ELF-1 (cell line): ENCODE results near the gene GPRIN1.
"Not testable (repeated sequence)": the region's sequence is repeated elsewhere in the genome, so short reads cannot be mapped to it uniquely, and the experiment has no call there.

Experiments used
- DNase-seq: peaks from one replicate; pipeline ENCODE4 v3.0.0-alpha.2; 2016; ENCODE audit warnings: low read depth, low spot score

Gene GPRIN1

GRCh38 chr5:176624938-176625337, 15.0 kb upstream of the GPRIN1 start:
- no peak for DNase-seq

GRCh38 chr5:176624142-176624541, 14.2 kb upstream of the GPRIN1 start:
- DNase-seq, result no peak

- no peak for DNase-seq
Observed at GRCh38 chr5:176621661-176622079, 11.7 kb upstream of the GPRIN1 start.

DNA sequence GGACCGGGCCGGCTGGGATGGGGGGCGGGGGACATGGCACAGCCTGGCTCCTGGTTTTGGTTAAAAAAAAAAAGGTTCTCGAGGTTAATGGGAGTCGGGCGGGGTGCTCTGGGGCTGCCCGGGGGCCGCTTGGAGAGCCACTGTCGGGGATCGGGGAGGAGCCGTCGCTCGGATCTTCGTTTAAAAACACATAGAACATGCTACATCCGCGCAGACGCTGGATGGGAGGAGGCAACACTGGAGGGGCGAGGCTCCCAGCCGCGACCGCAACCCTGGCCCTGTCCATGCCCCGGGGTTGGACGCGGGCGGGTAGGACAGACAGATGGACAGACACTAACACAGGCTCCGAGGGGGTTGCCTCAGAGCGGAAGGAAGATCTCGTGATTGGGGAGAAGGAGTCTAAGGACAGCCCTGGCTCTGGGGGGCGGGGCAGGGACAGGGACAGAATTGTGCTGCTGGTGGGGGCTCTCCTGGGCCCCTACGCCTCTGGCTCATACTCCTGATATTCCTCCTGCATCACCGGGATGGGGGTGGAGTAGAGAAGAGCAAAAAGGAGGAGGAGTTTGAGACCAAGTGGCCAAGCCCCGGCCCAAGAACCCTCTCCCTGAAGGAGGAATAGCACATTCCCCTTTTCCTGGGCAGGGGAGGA, 10.5 kb upstream of the GPRIN1 start:
- no peak for DNase-seq

- no peak for DNase-seq
Observed at GRCh38 chr5:176619569-176620332, 9.8 kb upstream of the GPRIN1 start.

- peak; percentile 93 for DNase-seq
Observed at GRCh38 chr5:176619203-176619568, 9.2 kb upstream of the GPRIN1 start.

DNA sequence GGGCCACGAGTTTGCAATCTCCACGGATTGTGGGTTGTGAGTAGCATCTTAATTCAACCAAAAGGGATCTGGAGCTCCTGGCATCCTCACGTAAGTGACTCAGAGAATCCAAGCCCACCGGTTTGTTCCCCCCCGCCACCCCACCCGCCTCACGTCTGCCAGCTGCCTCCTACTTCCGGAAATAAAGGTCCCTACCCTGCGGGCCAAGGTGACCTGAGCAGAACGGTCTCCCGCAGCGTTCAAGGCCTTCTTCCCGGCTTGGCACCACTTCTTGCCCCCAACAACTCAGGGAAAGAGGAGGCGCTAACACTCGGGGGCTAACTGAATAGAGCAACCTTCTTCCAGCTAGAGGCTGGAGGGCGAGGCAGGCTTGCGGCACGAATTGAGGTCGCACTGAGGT, 8.8 kb upstream of the GPRIN1 start:
- DNase-seq, result peak; percentile 58

DNA sequence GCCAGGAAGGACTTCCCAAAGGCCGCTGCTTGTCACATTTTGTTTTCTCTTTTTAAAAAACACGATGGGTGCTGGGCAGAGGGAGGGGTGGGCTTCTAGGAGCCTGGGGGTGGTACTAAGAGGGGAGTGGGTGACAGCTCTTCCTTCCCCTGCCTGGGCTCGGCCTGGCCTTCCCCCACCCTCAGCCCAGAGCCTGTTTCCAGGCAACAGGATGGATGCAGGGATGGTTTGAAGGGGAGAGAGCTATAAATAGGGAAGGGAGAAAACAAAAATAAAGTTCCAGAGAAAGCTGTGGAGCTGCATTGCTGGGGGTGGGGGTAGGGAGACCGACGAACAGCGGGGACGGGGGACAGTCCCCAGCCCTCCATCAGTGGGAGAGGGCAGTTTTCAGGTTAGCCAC, 6.6 kb upstream of the GPRIN1 start:
- no peak for DNase-seq

- no peak for DNase-seq
Observed at GRCh38 chr5:176614805-176615478, 5.0 kb upstream of the GPRIN1 start.

GRCh38 chr5:176612855-176613254, 2.9 kb upstream of the GPRIN1 start:
- no peak for DNase-seq

DNA sequence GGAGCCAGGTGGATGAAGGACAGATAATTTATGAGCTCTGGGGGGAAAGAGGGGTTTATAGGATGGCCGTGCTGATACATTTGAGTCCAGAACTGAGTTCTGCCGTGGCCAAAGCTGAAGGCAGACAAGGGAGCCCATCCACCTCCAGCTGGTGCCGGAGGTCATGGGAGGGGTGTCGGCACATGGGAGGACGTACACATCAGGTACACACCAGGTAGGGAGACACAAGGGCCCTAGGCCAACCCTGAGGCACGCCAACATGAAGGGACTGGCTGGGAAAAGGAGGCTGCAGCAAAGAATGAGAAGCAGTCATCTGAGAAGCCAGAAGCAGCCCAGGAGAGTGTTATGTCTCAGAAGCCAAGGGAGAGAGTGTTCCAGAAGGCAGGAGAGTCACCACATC, 2.1 kb upstream of the GPRIN1 start:
- no peak for DNase-seq

GRCh38 chr5:176611435-176611834, 1.5 kb upstream of the GPRIN1 start:
- peak; percentile 79 for DNase-seq

- DNase-seq, result no peak
Observed at GRCh38 chr5:176610435-176610773, 448 bp upstream of the GPRIN1 start.

GRCh38 chr5:176608937-176609723, 826 bp downstream of the GPRIN1 start:
- DNase-seq, result no peak

GRCh38 chr5:176608142-176608705, 1.7 kb downstream of the GPRIN1 start:
- DNase-seq, result no peak

DNA sequence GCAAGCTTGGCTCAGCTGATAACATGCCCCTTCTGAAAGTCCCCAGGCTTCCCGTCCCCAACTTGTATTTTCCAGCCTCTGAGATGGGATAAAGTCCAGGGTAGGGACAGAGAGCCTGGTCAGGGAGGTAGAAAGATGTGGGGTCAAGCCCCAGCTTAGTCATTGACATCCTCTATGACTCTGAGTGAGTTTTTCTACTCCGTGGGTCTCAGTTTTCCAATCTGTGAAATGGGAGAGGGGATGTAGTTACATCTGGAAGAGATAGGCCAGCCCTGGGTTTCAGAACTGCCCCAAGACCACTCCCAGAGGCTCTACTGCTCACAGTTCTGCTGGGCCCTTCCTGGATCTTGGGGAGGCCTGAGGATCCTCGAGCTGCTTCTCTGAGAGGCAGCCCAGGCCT, 3.1 kb downstream of the GPRIN1 start:
- no peak for DNase-seq

DNA sequence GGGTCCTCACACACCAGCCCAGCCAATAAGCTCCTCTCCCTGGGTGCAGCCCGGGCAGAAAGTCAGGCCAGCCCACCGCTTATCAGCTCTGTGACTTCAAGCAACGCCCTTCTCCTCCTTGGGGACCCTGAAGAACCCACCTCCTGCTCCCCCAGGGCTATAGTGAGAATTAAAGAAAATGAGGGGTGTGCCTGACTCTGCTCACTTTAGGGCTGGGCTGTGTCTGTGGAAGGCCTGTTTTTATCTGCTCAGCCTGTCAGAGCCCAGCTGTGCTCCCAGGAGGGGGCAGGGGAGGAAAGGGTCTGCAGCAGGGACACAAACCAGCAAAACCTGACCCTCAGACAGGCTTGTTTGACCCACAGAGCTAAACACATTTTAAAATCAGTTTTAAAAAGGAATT, 3.9 kb downstream of the GPRIN1 start:
- DNase-seq, result peak; percentile 58

DNA sequence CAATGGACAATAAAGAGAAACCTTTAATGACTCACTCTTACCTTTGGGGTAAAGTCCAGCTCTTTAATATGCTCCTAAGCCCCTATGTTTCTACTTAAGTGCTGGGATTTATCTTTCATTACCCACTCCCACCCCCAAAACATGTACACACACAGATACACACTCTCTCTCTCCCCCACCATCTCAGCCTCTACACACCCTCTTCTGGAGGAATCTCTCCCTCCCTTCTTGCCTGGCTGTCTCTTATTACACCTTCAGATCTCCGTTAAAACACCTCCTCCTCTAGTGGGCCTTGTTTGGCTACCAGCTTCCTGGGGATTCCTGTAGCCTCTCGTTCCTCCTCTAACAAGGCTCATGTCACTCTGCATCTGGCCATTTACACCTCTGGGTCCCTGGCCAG, 6.9 kb downstream of the GPRIN1 start:
- DNase-seq, result no peak

GRCh38 chr5:176601901-176602482, 8.0 kb downstream of the GPRIN1 start:
- no peak for DNase-seq

DNA sequence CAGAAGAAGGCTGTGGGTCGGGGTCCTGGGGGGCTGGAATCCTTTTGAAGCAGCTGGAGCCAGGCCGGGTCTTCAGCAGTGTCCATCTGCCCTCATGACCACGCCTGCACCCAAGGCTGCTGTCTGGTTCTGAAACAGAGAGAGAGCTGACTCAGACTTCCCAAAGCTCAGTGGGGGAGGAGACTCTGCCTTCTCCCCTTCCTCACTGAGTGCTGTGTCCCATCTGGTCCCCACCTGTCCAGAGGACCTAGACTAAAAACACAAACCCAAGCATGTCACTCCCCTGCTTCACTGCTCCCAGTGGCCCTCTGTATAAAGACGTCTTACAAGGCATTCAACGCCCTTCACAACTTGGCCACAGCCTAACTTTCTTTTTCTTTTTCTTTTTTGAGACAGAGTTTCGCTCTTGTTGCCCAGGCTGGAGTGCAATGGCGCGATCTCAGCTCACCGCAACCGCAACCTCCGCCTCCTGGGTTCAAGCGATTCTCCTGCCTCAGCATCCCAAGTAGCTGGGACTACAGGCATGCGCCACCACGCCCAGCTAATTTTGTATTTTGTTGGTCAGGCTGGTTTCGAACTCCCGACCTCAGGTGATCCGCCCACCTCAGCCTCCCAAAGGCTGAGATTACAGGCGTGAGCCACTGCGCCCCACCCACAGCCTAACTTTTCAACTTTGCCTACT, 10.1 kb downstream of the GPRIN1 start:
- DNase-seq, result not testable (repeated sequence)
